HCT116 (cell line): ENCODE measurements around the gene TMPRSS7. TPM values are rescaled to one million over a fixed set of nuclear protein-coding genes. Genes with fewer than 3 reads are reported as not detected.

Experiments
- ATAC-seq: fragments of 200-7000 bp; cut with Tn5 transposase; 2 replicates; pipeline ENCODE4 v1.9.1; 2020; ENCODE audit warnings: mild to moderate bottlenecking, moderate library complexity
- BruUV-seq: library from RNA; stranded (reverse); fragments of 400-500 nt; replicated peaks from 2 replicates; lab custom pipeline; 2021; lab: Mats Ljungman, UMichigan
- CTCF ChIA-PET: fragments of 300-600 bp; sonication (Branson Sonifier 250); formaldehyde crosslinking; loops from one replicate; lab custom pipeline; 2021; ENCODE audit warnings: antibody characterized with exemption; lab: Charles Lee
- POLR2A ChIA-PET: fragments of 300-600, 350-600 bp; sonication (Branson Sonifier 250); formaldehyde crosslinking; loops from one replicate; lab custom pipeline; 2021; ENCODE audit warnings: antibody characterized with exemption; lab: Charles Lee
- RAD21 ChIA-PET, 2 experiments: fragments of 300-600 bp; sonication (Branson Sonifier 250); formaldehyde crosslinking; loops; one replicate each; lab custom pipeline; 2023; ENCODE audit warnings: low total read pairs in 2 of 2; ENCODE audit not compliant: uncharacterized antibody in 2 of 2, unreplicated experiment in 2 of 2, low non-redundant PET in 1 of 2; lab: Charles Lee
- DNase-seq: peaks from one replicate; pipeline ENCODE4 v3.0.0-alpha.2; 2010; ENCODE audit warnings: low read depth, low spot score
- H2AFZ ChIP-seq: fragments of 200-600 bp; shearing (Covaris generic), sonication (generic); 2 replicates; pipeline ENCODE4 v1.6.1; 2017; ENCODE audit warnings: low read depth, mixed run types, mixed read lengths, antibody characterized with exemption, low read length; ENCODE audit not compliant: poor library complexity, severe bottlenecking
- H3K27ac ChIP-seq: 2 replicates; pipeline ENCODE4 v1.5.1; 2012; ENCODE audit warnings: low read depth, low read length
- H3K27me3 ChIP-seq: fragments of 200-600 bp; sonication (generic); 2 replicates; pipeline ENCODE4 v1.6.1; 2016; ENCODE audit warnings: mixed run types, low read length, mixed read lengths; ENCODE audit not compliant: insufficient read depth
- H3K36me3 ChIP-seq, 2 experiments: fragments of 200-500 bp in 1 of 2; fragments of 200-600 bp in 1 of 2; sonication (Bioruptor generic) in 1 of 2; sonication (generic) in 1 of 2; 2 replicates each; pipeline versions ENCODE4 v1.5.1 to v1.6.1; 2014 to 2016; ENCODE audit warnings: low read length in 2 of 2, inconsistent platforms in 1 of 2, mixed read lengths in 1 of 2, mixed run types in 1 of 2; ENCODE audit not compliant: insufficient read depth in 2 of 2, control insufficient read depth in 1 of 2
- H3K4me1 ChIP-seq, 2 experiments: fragments of 200-600 bp in 1 of 2; sonication (generic) in 1 of 2; 2 replicates each; pipeline versions ENCODE4 v1.5.1 to v1.6.1; 2012 to 2017; ENCODE audit warnings: low read length in 2 of 2, inconsistent platforms in 1 of 2, mild to moderate bottlenecking in 1 of 2, mixed read lengths in 1 of 2, mixed run types in 1 of 2, moderate library complexity in 1 of 2; ENCODE audit not compliant: insufficient read depth in 2 of 2, control insufficient read depth in 1 of 2
- H3K4me2 ChIP-seq: fragments of 200-600 bp; sonication (generic); 2 replicates; pipeline ENCODE4 v1.6.1; 2017; ENCODE audit warnings: mixed run types, low read length, mixed read lengths
- H3K4me3 ChIP-seq, 2 experiments: fragments of 200-600 bp in 1 of 2; sonication (generic) in 1 of 2; replicated peaks in 1 of 2; 2 replicates each; pipeline ENCODE4 v1.5.1; 2011 to 2016; ENCODE audit warnings: low read length in 2 of 2, control low read depth in 1 of 2, low read depth in 1 of 2, mild to moderate bottlenecking in 1 of 2, mixed read lengths in 1 of 2, mixed run types in 1 of 2
- H3K79me2 ChIP-seq: fragments of 200-600 bp; sonication (generic); 2 replicates; pipeline ENCODE4 v1.6.1; 2017; ENCODE audit warnings: mild to moderate bottlenecking, mixed run types, low read length, moderate library complexity, mixed read lengths; ENCODE audit not compliant: insufficient read depth
- H3K9ac ChIP-seq: fragments of 200-600 bp; sonication (generic); 2 replicates; pipeline ENCODE4 v1.6.1; 2016; ENCODE audit warnings: low read length, mixed read lengths
- H3K9me2 ChIP-seq: fragments of 200-600 bp; sonication (generic), shearing (Covaris generic); 2 replicates; pipeline ENCODE4 v1.6.1; 2017; ENCODE audit warnings: mixed run types, mild to moderate bottlenecking, moderate library complexity; ENCODE audit not compliant: insufficient read depth
- H3K9me3 ChIP-seq, 2 experiments: fragments of 200-500 bp in 1 of 2; fragments of 200-600 bp in 1 of 2; sonication (Bioruptor generic) in 1 of 2; sonication (generic) in 1 of 2; 2 replicates each; pipeline ENCODE4 v1.6.1; 2014 to 2017; ENCODE audit warnings: low read length in 2 of 2, mixed read lengths in 2 of 2, inconsistent platforms in 1 of 2, low read depth in 1 of 2, mild to moderate bottlenecking in 1 of 2, mixed run types in 1 of 2, moderate library complexity in 1 of 2; ENCODE audit not compliant: control insufficient read depth in 1 of 2, insufficient read depth in 1 of 2
- H4K20me1 ChIP-seq: fragments of 200-600 bp; sonication (generic), shearing (Covaris generic); 2 replicates; pipeline ENCODE4 v1.6.1; 2017; ENCODE audit warnings: mixed run types, mild to moderate bottlenecking, moderate library complexity; ENCODE audit not compliant: insufficient read depth
- CEBPB ChIP-seq: IDR thresholded peaks from 2 replicates; pipeline ENCODE4 v1.6.1; 2012; ENCODE audit warnings: low read depth
- REST ChIP-seq: IDR thresholded peaks from 2 replicates; pipeline ENCODE4 v1.6.1; 2012; ENCODE audit warnings: low read depth
- SIN3A ChIP-seq: IDR thresholded peaks from 2 replicates; pipeline ENCODE4 v1.6.1; 2012; ENCODE audit warnings: low read depth
- SP1 ChIP-seq: IDR thresholded peaks from 2 replicates; pipeline ENCODE4 v1.6.1; 2012; ENCODE audit warnings: low read depth
- YY1 ChIP-seq: IDR thresholded peaks from 2 replicates; pipeline ENCODE4 v1.6.1; 2011; ENCODE audit warnings: low read length, low read depth, moderate library complexity, mild to moderate bottlenecking; ENCODE audit not compliant: insufficient replicate concordance; ENCODE audit errors: extremely low read depth
- intact Hi-C: fragments of 100-400 bp; cut with micrococcal nuclease; formaldehyde crosslinking; loops from 2 replicates; pipeline ENCODE4 v1.10.0; 2022
- microRNA counts: library from miRNA; unstranded; fragments of <30 nt; microRNA quantifications from one replicate; lab custom pipeline; 2015
- microRNA-seq: library from miRNA; unstranded; fragments of <30 nt; microRNA quantifications from one replicate; pipeline ENCODE4, GENCODE V29; 2016; ENCODE audit warnings: borderline number of aligned reads
- total RNA-seq: library from RNA; stranded (reverse); gene quantifications from one replicate; pipeline ENCODE4 v1.2.1, GENCODE V29; 2021; ENCODE audit not compliant: unreplicated experiment

The TMPRSS7 gene
- total RNA-seq, 1 experiment from 2014 or later: not detected

GRCh38 chr3:112130638-112130993, 96.1 kb downstream of the TMPRSS7 start:
- H3K4me2 ChIP-seq: no peak overlapping the region
- no peaks in the 10 kb centered on the region for H3K9me3 ChIP-seq
- no peak overlapping the region for H3K9ac ChIP-seq
- H3K27ac ChIP-seq: no peak overlapping the region
- ChIA-PET POLR2A (no interaction called here), CTCF (interaction anchor here (1.0 kb wide), 1 partner anchor 19 kb away, joined by 4 read pairs; no protein-coding TSS in a partner anchor), RAD21 (no interaction called here)
- H4K20me1 ChIP-seq: no peaks in the 10 kb centered on the region
- H3K27me3 ChIP-seq: no peaks in the 10 kb centered on the region
- ATAC-seq: no peak
- H3K4me3 ChIP-seq: no peak overlapping the region
- no peaks in the 10 kb centered on the region; a peak in 1 of 4 replicates for H3K4me1 ChIP-seq
- intact Hi-C loops: no loop called here
- peaks cover 4 to 5% of the 10 kb centered on the region in 2 experiments; a peak in 2 of 4 replicates for H3K36me3 ChIP-seq
- BruUV-seq: no TSS peak
- TF ChIP-seq REST: no peak
- no peak for TF ChIP-seq SP1
- no peak for TF ChIP-seq YY1
- no peak for TF ChIP-seq CEBPB
- no peak for TF ChIP-seq SIN3A
- no peaks in the 10 kb centered on the region for H3K79me2 ChIP-seq
- H3K9me2 ChIP-seq: no peaks in the 10 kb centered on the region
- no peak overlapping the region for H2AFZ ChIP-seq
- DNase-seq: no peak

MicroRNAs encoded within 50 kb of the gene (microRNA counts, 767-probe panel; counts per million panel counts)
- not detected for microRNA hsa-miR-567 (lab: Ali Mortazavi, UCI)

Small RNA genes lying within 50 kb of the gene (microRNA-seq; reads per million reads assigned to microRNA genes)
- not detected for gene MIR567

Other genes starting within 250 kb of the TMPRSS7 start
- 143 TPM for gene PHLDB2, start 175.5 kb upstream of the TMPRSS7 start, total RNA-seq
- gene ABHD10, start 55.7 kb upstream of the TMPRSS7 start, total RNA-seq: 295 TPM
- gene TAGLN3, start 35.8 kb upstream of the TMPRSS7 start, total RNA-seq: 0.64 TPM
- gene C3orf52, start 51.7 kb downstream of the TMPRSS7 start, total RNA-seq: 14.3 TPM
- not detected for gene GCSAM, start 98.5 kb downstream of the TMPRSS7 start, total RNA-seq